ENCODE measurements around the gene ATG7.

DNA sequence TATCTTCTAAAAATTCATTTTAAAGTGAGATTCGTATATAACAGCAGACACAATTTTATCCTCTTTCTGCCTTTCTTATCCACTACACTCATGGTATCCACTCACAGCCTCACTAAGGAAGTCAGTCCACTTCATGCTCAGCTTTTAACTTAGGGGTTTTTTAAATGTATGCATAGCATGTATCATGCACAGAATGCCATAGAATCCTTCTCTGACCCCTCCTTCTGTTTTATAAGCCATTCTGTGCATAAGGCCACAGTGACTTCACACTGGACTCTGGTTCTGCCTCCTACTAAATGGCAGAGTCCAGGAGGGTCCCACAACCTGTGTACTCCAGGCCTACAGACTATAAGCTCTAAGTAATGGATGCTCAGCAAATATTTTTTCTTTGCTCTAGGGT lies 129.2 kb downstream of the ATG7 start:
- no peak for TF ChIP-seq CTCF (IDR thresholded peaks at IDR 0.05; ENCODE audit: low read depth, low read length, poor library complexity, severe bottlenecking)
- no peak for TF ChIP-seq EZH2phosphoT487 (IDR thresholded peaks at IDR 0.05; ENCODE audit: borderline replicate concordance, low read length)

Measured in DOHH2 (cell line).